Fibroblast of upper back skin (primary cell): ENCODE results near the gene ELMO3.

Experiments used
- DNase-seq: peaks from one replicate; pipeline ENCODE4 v3.0.0-alpha.2; 2013

The ELMO3 gene

DNA sequence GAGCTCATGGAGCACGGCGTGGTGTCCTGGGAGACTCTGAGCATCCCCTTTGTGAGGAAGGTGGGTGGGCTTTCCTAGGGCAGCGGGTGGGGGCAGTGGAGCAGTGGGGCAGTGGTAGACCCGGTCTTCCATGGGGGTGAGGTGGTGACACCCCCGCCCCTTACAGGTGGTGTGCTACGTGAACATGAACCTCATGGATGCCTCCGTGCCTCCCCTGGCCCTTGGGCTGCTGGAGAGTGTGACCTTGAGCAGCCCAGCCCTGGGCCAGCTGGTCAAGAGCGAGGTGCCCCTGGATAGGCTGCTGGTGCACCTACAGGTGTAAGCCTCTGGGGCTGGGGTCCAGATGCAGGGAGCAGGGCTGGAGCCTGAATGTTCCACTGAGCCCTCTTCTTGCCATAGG is 1.6 kb downstream of the ELMO3 start:
- no peak for DNase-seq

DNA sequence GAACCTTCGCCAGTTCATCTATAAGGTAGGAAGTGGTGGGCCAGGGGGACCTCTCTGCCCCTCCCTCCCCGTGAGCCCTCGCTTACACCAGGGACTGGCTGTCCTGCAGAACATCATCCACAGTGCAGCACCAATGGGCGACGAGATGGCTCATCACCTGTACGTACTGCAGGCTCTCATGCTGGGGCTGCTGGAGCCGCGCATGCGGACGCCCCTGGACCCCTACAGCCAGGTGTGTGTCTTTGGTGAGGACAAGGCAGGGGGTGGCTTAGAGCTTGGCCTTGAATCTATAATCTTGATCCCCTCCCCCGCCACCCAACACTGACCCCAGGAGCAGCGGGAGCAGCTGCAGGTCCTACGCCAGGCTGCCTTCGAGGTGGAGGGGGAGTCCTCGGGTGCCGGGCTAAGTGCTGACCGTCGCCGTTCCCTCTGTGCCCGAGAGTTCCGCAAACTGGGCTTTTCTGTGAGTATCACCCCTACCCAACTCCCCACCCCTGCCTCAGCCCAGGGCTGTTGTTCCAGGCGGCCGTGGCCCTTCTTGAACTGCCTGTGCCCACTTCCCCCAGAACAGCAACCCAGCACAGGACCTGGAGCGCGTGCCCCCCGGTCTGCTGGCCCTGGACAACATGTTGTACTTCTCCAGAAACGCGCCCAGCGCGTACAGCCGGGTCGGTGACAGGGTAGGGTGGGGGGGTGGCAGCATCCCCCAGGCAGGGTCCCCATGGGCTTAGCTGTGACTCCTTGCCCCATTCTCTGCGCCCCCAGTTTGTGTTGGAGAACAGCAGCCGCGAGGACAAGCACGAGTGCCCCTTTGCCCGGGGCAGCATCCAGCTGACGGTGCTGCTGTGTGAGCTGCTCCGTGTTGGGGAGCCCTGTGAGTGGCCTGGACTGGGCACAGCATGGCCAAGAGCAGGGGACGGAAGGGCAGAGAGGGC is 2.7 kb downstream of the ELMO3 start:
- DNase-seq = no peak

DNA sequence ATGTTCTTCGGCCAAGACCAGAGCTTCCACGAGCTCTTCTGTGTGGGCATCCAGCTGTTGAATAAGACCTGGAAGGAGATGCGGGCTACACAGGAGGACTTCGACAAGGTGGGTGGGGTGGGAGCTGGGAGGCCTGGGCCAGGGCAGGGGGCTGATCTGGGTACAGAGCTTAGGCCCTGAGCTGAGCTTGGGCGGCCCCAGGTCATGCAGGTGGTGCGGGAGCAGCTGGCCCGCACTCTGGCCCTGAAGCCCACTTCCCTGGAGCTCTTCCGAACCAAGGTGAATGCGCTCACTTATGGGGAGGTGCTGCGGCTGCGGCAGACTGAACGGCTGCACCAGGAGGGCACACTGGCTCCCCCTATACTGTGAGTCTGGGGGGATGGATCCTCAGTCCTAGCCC is 3.5 kb downstream of the ELMO3 start:
- no peak for DNase-seq

DNA sequence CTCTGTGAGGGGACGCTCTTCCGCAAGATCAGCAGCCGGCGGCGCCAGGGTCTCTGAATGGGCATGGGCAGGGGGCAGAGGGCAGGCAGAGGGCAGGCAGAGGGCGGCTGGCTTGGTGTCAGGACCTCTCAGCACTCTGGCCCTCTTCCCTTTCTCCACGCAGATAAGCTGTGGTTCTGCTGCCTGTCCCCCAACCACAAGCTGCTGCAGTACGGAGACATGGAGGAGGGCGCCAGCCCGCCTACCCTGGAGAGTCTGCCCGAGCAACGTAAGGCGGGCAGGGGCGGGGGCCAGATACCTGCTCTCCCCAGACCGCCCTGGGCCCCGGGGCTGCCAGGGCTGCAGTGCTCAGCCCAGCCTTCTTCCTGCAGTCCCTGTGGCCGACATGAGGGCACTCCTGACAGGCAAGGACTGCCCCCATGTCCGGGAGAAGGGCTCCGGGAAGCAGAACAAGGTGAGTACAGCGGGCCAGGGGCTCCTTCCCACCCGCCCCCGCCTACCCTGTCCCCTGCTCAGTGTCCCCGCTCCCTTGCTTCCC is 4.1 kb downstream of the ELMO3 start:
- DNase-seq = no peak

DNA sequence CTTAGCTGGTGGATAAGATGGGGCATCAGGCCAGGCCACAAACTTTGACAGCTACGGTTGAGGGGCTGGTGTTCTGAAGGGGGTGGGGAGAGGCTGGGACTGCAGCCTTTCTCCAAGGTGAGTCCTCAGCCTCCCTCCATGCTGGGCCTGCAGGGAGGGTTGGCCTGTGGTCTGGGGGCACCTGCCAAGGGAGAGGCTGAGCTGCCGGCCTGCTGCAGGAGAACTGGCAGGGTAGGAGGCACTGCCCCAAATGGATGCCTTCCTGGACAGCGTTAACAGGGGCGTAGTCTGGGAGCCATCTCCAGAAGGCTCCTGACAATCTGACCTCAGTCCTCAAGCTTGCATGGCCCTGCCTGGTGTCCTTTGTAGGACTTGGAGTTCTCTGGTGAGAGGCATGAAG is 5.1 kb downstream of the ELMO3 start:
- no peak for DNase-seq

DNA sequence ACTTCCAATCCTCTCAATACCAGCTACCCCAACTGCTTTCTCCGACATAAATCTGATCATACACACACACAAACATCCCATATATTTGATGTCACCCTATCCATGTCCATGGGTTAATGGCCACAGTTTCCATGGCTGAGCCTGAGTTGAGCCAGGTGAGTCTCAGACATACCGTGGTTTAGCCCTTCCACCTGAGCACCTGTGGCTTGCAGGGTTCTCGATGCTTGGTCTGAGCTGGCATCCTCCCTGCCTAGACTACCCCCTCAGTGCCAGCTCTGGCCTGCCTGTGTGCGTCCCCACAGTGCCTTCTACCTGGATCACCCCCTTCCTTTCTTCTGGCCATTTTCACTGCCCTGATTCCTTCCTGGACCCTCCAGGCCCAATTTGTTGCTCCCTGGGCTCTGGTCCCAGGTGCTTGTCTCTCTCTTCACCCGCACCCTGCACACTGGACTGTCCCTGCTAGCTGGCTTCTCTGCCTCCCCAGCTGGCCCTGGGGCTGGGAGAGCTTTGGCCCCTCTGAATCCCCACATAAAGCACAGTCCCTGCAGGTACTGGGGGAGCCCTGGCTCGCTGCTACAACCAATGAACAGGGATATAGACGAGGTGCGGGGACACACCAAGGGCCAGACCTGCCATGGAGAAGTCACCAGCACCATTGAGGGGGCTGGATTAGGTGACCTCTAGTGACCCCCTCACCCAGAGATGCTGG is 7.4 kb downstream of the ELMO3 start:
- DNase-seq = no peak

DNA sequence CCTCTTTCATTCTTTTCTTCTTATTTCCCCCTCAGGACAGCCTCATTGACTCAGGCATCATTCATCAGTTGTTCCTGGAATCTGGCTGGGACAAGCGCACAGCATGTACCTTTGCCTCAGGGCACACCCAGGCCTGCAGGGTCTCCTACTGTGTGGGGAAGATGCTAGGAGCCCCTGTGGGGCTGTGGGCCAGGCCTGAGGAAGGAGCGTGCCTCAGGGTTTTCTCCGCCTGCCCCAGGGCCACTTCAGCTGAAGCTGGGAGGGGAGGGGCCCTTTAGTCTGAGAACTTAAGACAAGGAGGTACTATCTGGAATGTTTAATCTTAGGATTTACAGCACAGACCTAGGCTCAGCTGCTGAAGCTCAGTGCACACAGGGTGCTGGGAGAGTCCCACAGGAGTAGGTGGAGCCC is 7.9 kb downstream of the ELMO3 start:
- DNase-seq = no peak

DNA sequence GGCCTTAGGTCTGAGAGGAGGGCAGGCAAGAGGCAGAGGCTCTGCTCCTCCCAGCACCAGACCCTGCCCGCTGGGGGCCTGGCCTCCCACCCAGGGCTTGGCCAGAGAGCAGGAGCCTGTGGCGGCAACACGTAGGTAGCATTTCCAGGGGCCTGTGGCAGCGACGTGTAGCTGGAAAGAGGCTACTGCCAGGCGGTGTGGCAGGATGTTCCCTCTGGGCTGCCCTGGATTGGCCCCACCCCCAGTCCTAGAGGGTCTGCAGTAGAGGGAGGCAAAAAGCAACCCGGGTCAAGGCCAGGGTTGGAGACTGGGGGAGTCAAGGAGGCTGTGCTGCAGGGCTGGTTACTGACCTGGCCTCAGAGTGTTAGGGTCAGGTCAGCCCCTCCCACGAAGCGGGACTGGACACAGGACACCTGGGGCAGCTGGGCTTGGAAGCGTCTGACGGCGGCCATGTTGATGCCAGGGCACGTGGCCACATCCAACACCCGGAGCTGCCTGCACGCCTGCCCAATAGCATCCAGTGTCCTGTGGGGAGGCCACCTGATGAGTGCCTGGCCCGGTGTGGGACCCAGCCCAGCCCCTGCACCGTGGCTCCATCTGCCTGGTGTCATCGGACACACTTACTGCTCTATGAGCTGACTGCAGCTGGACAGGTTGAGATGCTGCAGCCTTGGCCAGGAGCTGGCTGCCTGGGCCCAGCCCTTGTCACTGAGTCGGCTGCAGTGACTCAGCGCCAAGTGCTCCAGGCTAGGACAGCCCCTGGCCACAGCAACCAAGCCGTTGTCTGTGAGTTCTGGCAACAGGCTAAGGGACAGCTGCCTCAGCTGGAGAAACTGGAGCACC is 8.5 kb downstream of the ELMO3 start:
- DNase-seq = peak; percentile 16

DNA sequence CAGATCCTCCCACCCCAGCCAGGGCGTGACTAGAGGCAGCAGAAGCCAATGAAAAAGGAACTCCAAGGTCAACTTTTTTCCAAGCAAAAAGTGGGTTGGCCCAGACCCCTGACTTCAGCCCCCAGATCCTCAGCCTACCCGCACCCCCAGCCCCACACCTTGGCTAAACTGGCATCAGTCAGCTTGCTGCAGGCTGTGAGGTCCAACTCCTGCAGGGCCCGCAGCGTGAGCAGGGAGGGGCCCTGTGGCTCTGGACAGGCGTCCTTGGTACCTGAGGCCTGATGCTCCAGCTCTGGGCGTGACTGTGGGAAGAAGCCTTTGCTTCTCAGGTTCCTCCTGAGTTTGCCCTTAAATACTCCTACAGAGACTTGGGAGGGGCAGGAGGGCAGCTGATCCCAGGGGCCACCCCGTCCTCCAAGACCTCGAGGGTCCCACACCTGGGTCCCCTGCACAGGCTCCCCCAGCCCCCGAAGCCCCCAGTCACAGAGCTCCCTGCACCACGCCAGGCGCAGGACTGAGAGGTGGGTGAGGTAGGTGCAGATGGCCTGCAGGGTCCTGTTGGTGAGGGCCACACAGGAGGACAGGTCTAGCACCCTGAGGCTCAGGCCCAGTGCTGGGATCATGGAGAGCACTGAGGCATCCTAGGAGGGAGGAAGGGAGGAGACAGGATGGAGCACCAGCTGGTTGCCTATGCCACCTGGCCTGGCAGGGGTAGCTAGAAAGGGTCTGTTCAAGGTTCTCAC is 9.4 kb downstream of the ELMO3 start:
- DNase-seq = no peak

DNA sequence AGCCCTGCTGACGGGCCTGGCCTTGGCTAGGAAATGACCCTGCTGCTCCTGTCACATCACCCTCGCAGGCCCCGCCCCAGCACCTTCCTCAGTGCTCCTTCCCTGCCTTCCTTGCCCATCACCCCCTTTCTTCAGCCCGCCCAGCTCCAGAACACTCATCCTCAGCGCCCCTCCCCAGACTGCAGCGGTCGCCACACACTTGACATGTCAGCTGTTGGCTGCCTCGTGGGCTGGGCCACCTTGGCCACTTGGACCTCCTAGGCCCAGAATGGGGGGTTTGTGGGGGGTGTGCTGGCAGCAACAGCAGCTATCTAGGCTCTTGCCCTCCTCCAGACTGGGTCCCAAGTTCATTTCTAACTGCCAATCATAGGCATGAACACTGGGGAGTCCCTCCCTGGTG is 10.6 kb downstream of the ELMO3 start:
- no peak for DNase-seq

DNA sequence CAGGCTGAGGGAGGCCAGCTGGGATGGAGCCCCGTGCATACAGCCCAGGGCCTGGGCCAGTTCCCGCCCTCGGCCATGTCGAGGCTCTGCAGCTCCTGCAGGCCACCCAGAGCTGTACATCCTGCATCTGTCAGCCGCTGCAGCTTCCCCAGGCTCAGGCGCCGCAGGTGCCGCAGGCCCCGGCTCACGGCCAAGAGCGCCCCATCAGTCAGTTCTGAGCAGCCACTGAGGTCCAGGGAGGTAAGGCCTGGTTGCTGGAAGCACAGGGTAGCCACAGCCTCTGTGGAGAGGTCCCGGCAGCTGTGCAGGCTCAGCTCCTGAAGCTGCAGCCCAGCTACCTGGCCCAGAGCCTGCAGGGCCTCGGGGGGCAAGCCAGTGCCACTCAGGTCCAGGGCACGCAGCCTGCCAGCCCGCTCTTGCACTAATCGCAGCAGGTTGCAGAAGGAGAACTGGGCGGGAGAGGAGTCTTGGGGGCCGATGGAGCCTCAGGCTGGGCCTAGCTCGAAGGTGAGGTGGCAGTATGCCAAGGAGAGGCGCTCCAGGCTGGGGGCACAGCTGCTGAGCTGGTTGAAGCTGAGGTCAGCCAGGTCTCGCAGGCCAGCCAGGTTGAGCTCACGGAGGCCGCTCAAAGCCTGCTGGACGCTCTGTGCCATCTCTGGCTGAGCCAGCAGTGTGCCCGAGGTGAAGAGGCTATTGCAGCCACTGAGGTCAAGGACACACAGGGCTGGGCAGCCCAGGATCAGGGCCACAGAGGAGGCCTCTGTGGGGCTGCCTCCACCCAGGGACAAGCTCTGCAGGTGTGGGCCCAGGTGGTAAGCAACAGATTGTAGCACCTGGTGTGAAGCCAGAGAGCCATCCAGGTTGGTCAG is 11.4 kb downstream of the ELMO3 start:
- no peak for DNase-seq

DNA sequence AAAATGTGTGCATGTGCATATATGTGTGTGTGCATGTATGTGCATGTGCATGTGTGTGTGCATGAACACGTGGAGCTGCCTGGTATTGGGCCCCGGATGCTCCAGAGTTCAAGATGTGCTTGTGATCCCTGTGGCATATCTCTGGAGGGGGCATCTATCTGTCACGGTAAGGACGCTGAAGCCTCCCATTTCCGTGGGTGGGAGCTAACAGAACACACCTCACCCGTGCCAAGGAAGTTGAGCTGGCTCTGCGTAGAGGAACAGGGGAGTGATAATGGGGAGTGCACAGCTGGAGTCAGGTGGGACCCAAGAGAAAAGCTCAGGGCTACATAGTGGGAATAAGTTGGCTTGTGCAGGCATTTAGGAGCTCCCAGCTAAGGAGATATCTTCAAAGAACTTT is 12.7 kb downstream of the ELMO3 start:
- no peak for DNase-seq

DNA sequence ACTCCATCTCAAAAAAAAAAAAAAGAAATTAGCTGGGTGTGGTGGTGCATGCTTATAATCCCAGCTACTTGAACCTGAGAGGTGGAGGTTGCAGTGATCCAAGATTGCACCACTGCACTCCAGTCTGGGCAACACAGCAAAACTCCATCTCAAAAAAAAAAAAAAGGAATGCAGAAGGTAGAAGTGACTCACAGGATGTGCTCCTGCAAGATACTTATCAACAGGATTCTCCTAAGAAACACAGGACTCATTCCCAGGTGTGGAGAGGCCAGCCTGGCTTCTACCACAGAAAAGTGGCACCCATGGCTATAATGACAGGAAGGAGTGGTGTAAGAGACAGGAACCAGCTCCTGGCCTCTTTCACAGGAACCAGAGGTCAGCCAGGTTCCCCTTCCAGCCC is 13.8 kb downstream of the ELMO3 start:
- no peak for DNase-seq

DNA sequence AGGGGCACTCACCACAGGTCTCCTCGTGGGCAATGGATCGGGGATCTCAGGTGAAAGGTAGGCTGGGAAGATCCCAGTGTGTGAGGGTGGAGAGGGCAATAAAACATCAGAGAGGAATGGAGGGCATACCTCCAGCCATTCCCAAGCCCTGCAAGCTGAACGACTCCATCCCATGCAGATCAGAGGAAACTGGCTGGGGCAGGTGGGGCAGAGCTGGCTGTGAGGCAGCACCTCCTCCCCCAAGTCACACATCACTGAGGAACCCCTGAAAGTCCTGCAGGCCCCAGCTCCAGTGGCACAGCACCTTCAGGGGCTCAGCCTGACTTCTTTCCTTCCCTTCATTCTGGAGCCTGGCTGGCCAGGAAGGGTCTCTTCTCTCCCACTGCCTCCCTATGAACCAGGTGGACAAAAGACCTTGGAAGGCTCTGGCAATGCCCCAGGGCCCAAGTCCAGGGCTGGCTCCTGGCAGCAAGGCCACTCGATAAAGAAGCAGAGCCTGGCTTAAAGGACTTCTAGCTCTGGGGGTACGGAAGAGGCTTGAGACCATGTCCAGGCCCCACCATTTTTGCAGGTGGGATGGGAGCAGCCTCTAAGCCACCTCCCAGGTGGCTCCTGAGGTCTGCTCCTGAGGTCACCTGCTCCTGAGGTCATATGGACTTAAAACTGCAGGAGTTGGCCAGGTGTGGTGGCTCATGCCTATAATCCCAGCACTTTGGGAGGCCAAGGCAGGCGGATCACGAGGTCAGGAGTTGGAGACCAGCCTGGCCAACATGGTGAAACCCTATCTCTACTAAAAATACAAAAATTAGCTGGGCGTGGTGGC is 14.5 kb downstream of the ELMO3 start:
- DNase-seq = no peak

DNA sequence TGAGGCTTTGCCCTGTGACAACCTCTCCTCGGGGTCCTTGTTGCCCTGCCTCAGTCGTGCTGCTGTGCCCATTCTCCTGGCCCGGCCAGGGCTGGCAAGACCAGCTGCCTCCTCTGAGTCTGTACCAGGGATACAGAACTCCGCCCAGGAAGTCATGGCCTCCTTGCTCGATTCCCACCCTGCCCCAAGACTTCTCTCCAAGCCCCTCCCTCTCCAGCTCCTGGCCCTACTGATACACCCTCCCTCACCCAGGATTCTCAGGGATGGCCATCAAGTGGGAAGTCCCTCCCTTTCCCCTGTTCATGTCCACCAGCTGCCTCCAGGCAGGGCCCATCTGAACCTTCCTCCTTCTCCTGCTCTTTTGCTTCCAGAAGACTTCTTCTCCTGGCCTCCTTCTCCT is 16.8 kb downstream of the ELMO3 start:
- no peak for DNase-seq

DNA sequence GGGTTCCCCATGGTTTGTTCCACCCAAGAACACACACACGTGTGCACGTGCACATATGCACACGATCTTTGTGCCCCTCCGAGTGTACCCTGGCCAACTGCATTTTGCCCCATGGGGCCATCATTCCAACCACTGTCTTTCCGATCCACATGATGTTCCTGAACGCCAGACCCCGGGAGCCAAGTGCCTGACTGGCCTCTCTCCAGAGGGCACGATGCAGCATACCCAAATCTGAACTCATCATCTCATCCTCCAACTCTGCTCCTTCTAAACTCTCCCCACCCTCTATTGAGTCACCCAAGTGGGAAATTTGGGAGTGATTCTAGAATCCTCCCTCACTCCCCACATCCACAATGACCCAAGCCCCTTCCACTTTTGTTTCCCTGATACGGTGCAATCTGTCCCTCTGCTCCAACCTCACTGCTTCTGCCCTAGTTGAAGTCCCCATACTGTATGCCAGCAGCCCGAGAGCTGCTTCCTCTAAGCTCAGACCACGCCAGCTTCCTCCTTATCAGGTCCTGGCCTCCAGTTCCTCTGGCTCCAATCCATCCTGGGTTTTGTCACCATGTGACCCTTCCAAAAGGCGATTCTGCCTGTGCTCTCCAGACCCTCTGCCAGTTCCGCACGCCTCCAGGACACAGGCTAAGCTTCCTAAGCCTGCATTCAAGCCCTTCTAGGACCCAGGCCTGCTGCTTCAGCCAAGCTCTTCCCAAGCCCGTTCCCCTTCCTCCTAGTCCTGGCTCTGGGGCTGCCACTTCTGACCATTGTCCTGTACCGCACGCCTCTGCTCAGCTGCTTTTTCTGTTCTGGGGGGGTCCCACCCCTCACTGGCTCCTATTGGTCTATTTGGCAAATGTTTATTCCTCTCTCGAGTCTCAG is 17.9 kb downstream of the ELMO3 start:
- no peak for DNase-seq

DNA sequence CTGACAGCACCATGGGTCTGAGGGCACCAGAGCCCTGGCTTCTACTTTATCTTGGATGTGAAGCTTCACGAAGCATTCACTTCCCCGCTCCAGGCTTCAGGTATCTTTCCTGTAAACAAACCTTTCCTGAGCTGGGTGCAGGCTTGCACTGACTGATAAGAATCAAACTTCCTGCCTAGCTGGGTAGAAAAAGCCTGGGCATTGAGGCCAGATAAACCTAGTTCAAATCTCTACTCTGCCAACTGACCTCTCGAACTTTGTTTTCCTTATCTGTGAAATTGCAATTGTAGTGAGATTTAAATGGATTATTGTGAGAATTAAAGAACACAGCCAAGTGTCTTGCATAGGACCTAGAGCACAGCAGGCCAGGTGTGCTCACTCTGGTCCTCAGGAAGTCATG is 25.1 kb downstream of the ELMO3 start:
- DNase-seq = no peak

DNA sequence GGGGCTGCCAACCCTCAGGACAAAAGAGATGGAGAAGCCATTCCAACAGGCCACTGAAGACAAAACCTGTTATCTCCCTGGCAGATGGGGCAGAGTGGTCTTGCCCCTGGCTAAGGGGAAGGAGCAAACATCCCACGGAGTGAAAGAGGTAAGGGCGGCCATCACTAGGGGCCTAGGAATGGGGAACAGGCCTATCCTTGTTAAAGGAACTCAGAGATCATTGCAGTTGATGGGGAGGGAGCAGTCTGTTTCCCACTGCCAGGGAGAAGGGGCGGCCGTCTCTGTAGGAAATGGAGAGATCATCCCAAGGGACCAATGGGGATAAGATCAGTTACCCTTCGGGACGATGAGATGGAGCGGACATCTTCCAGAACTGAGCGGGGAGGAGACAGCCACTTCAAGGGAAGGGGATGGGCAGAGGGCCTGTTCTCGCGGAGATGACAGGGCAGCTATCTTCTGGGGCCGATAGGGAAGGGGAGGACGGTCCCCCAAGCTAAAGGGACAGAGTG is 27.4 kb downstream of the ELMO3 start:
- DNase-seq = no peak
